ENCODE results near the gene TRIM41. TPM values are rescaled to one million over a fixed set of nuclear protein-coding genes. Genes with fewer than 3 reads are reported as not detected.

Gene TRIM41
- total and polyA plus RNA-seq, 9 of the 15 experiments (the other 6 are each of a cell fraction or from before 2014, with no cell fraction given), result 1.8 to 47.6 (median 20.9) TPM

DNA sequence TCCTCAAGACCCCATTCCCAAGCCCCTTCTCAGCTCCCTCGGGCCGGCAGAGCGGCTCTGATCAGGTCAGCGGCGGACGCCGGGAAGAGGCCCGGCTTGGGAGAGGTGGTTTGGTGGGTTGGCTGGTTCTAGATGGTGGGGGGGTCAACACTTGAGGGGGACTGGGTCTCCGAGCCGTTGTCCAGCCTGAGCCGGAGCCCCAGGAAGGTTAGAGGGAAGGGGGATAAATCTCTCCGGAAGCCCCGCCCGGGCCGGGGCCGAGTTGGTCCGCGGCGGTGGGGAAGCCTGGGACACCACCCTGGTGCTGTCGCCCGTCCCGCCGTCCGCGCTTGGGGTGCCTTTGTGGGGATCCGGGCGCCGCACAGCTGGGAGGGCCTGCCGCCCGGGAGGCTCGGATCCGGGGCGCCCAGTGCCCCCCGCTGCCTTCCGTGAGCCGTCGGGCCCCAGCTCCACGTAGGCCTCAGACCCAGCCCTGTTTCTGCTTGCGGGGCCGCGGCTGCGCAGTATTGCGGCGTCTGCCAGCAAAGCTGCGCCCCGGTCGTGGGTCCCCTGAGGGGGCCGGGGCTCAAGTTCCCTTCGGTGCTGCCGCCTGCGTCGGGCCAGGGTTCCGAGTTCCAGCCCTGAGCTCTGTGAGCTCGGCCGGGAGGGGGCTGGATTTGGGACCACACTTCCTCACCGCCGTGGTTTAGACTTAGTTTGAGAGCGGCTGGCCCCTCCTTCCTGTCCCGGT, 38.4 kb downstream of the TRIM41 start (continued):
- TF ChIP-seq MBD2 (IDR thresholded peaks at IDR 0.05; ENCODE audit: borderline replicate concordance, low read depth) (peak; percentile 34; the same call in 1 of the 2 replicates), NONO (IDR thresholded peaks at IDR 0.05; ENCODE audit: low read depth in 2 of 2, low read length in 1 of 2) (peak in 1 of 2 experiments; percentile 80; a peak in 2 of 4 replicates), TOE1 (IDR thresholded peaks at IDR 0.05; ENCODE audit: borderline replicate concordance) (no peak), TOE1 (CRISPR knock-in tag; IDR thresholded peaks at IDR 0.05; ENCODE audit: borderline replicate concordance, low read depth) (0 out of 2 replicates have a peak, but pooled peaks have one; percentile 37), NFRKB (IDR thresholded peaks at IDR 0.05; ENCODE audit: low read depth) (no peak; the same call in 1 of the 2 replicates), BHLHE40 (IDR thresholded peaks at IDR 0.05; ENCODE audit: low read length) (no peak), NR4A1 (CRISPR knock-in tag; IDR thresholded peaks at IDR 0.05) (no peak), NR4A1 (tag; IDR thresholded peaks at IDR 0.05) (no peak), DIDO1 (tag; IDR thresholded peaks at IDR 0.05; ENCODE audit: low read depth) (no peak), STAT5B (CRISPR knock-in tag; IDR thresholded peaks at IDR 0.05) (no peak), MAFG (tag; conservative IDR thresholded peaks at IDR 0.05) (no peak), STAG1 (CRISPR knock-in tag; IDR thresholded peaks at IDR 0.05; ENCODE audit: borderline replicate concordance) (peak; percentile 11; the same call in 1 of the 2 replicates), ATF7 (IDR thresholded peaks at IDR 0.05) (0 out of 2 replicates have a peak, but pooled peaks have one; percentile 60), MED1 (CRISPR knock-in tag; IDR thresholded peaks at IDR 0.05; ENCODE audit: borderline replicate concordance) (no peak), GATAD2B (IDR thresholded peaks at IDR 0.05; ENCODE audit: borderline replicate concordance) (0 out of 2 replicates have a peak, but pooled peaks have one; percentile 10), IFI16 (CRISPR knock-in tag; IDR thresholded peaks at IDR 0.05) (no peak), HMG20A (CRISPR knock-in tag; conservative IDR thresholded peaks at IDR 0.05) (no peak), ZC3H8 (IDR thresholded peaks at IDR 0.05) (no peak), ZNF764 (CRISPR knock-in tag; IDR thresholded peaks at IDR 0.05; ENCODE audit: low read depth) (no peak)
- TF ChIP-seq, protein P1, sequence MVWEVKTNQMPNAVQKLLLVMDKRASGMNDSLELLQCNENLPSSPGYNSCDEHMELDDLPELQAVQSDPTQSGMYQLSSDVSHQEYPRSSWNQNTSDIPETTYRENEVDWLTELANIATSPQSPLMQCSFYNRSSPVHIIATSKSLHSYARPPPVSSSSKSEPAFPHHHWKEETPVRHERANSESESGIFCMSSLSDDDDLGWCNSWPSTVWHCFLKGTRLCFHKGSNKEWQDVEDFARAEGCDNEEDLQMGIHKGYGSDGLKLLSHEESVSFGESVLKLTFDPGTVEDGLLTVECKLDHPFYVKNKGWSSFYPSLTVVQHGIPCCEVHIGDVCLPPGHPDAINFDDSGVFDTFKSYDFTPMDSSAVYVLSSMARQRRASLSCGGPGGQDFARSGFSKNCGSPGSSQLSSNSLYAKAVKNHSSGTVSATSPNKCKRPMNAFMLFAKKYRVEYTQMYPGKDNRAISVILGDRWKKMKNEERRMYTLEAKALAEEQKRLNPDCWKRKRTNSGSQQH (CRISPR knock-in tag; IDR thresholded peaks at IDR 0.05), result no peak
- TF ChIP-seq, protein P2, sequence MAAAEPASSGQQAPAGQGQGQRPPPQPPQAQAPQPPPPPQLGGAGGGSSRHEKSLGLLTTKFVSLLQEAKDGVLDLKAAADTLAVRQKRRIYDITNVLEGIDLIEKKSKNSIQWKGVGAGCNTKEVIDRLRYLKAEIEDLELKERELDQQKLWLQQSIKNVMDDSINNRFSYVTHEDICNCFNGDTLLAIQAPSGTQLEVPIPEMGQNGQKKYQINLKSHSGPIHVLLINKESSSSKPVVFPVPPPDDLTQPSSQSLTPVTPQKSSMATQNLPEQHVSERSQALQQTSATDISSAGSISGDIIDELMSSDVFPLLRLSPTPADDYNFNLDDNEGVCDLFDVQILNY (CRISPR knock-in tag; IDR thresholded peaks at IDR 0.05), result peak; percentile 86
- TF ChIP-seq, protein P3, sequence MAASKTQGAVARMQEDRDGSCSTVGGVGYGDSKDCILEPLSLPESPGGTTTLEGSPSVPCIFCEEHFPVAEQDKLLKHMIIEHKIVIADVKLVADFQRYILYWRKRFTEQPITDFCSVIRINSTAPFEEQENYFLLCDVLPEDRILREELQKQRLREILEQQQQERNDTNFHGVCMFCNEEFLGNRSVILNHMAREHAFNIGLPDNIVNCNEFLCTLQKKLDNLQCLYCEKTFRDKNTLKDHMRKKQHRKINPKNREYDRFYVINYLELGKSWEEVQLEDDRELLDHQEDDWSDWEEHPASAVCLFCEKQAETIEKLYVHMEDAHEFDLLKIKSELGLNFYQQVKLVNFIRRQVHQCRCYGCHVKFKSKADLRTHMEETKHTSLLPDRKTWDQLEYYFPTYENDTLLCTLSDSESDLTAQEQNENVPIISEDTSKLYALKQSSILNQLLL (CRISPR knock-in tag; IDR thresholded peaks at IDR 0.05; ENCODE audit: borderline replicate concordance), result no peak
- TF ChIP-seq, protein P4, sequence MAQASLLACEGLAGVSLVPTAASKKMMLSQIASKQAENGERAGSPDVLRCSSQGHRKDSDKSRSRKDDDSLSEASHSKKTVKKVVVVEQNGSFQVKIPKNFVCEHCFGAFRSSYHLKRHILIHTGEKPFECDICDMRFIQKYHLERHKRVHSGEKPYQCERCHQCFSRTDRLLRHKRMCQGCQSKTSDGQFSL (CRISPR knock-in tag; IDR thresholded peaks at IDR 0.05), result no peak
- TF ChIP-seq, protein P4 (tag; IDR thresholded peaks at IDR 0.05), result peak in 1 of 2 experiments; percentile 44; a peak in 1 of 4 replicates

Data from K562 (cell line).